Activated T-cell treated with anti-CD3 and anti-CD28 coated beads, Interleukin-2, amount 50 U/mL, for 1 hour (primary cell): ENCODE measurements around the gene MAPK4.
"Not testable (repeated sequence)": the region's sequence is repeated elsewhere in the genome, so short reads cannot be mapped to it uniquely, and the experiment has no call there.

ENCODE experiments used
- DNase-seq: peaks from one replicate; pipeline ENCODE4 v3.0.0-alpha.2; 2020

Gene MAPK4

GRCh38 chr18:50694147-50694546, 134.3 kb downstream of the MAPK4 start:
- no peak for DNase-seq

GRCh38 chr18:50695431-50696176, 135.7 kb downstream of the MAPK4 start:
- DNase-seq = no peak

GRCh38 chr18:50696436-50696835, 136.5 kb downstream of the MAPK4 start:
- no peak for DNase-seq

DNA sequence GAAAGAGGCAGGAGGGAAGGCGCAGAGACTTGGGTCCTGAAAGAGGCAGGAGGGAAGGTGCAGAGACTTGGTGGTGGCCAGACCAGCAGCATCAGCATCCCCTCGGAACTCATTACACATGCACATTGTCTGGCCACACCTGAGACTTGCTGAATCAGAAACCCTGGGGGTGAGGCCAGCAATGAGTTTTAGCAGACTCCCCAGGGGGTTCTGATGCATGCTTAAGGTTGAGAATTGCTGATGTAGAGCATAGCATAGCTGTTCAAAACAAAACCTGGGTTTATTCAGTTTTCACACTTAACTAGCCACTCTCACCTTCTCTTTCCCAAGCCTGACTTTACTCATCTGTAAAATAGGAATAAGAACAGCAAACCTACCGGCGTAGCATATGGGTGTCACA, 137.0 kb downstream of the MAPK4 start:
- no peak for DNase-seq

DNA sequence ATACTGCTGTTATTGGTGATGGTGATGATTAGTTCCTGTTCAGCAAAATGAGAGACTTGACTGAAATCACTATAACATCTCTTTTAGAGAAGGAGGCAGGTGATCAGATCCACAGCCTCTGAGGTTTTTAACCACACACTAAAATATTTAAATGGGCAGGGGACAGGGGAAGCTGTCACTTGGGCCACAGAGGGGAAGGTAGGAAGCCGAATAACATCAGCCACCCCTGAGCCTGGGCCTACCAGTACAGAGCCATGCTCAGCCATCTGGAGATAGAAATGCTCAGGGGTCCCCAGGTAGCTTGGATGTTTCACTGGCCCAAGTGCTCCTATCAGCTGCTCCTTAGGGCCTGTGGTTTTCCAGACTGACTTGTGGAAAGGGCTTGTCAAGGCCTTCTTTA, 137.6 kb downstream of the MAPK4 start:
- DNase-seq = no peak

- DNase-seq = no peak
These were observed 140.6 kb downstream of the MAPK4 start for GRCh38 chr18:50700245-50701165.

GRCh38 chr18:50704357-50704940, 144.6 kb downstream of the MAPK4 start:
- DNase-seq = no peak

- no peak for DNase-seq
These were observed 146.3 kb downstream of the MAPK4 start for GRCh38 chr18:50706199-50706598.

GRCh38 chr18:50706651-50707050, 146.8 kb downstream of the MAPK4 start:
- no peak for DNase-seq

GRCh38 chr18:50707297-50707696, 147.4 kb downstream of the MAPK4 start:
- DNase-seq = not testable (repeated sequence)

GRCh38 chr18:50707855-50708469, 148.1 kb downstream of the MAPK4 start:
- no peak for DNase-seq

DNA sequence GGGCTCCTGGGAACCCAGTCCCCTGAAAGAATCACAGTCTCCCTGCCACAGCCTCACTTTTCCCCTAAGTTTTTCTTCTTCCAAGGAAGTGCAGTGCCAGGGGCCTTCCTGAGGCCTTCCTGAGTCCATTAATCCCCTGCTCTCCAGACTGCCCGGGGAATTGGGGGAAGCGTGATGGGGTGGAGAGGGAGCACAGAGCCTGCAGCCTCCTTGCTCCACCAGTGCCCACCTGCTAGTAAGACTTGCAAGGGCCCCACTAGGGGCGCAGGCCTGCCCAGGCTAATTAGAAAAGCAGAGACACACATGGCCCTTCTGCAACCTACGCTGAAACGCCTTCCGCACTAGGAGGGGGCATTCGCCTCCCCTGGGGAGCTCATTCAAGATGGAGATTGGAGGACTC, 149.3 kb downstream of the MAPK4 start:
- no peak for DNase-seq

DNA sequence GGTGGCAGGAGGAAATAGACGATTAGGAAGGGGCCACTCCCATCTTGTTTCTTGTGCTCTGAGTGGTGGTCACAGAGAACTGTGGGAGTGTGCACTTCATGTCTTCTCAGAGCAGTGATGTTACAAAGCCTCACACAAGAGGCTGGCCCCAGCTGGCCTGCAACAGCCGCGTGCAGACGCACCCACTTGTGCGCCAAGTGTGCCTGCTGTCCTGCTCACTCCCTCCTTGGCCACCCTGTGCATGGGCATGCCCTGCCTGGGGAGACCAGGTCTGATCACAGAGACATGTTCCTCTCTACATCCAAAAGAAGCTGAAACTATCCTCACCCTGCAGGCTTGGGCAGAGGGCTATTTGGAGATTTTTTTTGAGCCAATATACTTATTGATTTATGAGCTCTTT, 151.5 kb downstream of the MAPK4 start:
- no peak for DNase-seq

DNA sequence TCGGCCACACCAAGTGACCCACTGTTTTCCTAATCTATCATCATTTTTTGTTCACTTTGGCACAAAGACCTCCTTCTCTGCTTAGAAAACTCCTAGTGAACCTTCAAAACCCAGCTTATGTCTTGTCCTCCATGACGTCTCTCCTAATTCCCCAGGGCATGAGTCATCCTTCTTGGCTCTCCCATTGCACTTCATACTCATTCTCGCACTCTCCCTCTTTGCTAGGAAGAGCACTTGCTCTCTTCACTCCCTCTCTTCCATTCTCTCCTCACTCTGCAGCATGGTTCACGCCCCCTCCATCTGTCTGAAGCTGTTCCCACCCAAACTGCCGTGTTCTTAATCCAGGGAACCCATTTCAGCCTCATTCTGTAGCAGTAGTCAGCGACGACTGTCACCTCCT, 156.0 kb downstream of the MAPK4 start:
- DNase-seq = no peak

- no peak for DNase-seq
These were observed 157.0 kb downstream of the MAPK4 start for GRCh38 chr18:50716902-50717301.

DNA sequence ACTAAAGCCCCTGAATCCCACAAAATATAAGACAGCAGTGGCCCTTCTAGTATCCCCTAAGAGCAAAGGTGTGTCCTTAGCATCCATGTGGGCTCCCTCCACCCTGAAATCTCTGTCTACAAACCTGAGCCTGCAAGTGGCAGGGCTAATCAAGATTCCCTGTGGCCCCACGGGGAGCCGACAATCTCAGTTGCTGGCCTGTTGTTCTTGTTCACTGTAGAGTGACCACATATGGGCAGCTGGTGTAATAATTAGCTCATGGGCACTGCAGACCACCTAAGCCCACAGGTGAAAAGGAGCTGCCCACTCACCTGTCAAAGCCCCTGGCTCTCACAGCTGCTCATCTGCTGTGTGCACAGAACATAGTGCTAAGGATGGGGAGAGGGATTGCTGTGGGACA, 157.7 kb downstream of the MAPK4 start:
- DNase-seq = no peak

DNA sequence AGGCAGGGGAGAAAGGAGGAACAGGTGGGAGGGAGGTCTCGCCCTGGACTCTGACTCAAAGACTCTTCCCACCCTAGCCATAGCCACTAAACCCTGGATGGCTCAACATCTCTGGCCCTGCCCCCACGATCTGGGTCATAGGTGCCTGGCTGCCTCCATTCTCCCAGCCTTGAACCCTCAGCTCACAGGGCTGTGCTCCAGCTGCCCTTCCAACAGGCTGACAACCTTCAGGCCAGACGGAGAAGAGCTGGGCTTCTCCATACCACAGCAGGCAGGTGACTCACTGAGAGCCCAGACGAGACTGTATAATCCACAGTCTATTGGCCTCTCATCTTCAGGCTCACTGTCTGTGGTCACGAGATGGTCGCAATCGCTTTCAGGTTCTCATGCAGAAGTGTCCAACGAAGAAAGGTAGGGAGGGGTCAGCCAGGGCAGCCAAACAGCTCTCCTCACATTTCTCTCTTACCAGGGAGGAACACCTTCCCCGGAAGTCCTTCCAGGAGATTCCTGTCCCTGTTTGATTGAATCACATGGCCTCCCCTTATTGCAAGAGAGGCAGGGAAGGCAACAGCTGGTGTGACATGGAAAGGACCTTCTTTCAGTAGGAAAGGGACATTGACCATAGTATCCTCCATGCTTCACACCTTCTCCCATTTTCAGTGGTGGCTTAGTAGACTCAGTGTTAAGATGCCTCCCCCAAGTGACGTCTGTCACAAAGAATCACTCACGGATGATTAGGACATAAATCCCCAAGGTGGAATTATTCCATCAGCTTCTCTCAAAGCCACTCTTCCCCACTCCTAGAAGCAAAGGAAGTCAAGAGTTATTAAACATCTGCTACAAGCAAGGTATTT, 159.8 kb downstream of the MAPK4 start:
- no peak for DNase-seq

GRCh38 chr18:50720325-50720674, 160.4 kb downstream of the MAPK4 start:
- no peak for DNase-seq

- no peak for DNase-seq
These were observed 161.1 kb downstream of the MAPK4 start for GRCh38 chr18:50721006-50721405.

DNA sequence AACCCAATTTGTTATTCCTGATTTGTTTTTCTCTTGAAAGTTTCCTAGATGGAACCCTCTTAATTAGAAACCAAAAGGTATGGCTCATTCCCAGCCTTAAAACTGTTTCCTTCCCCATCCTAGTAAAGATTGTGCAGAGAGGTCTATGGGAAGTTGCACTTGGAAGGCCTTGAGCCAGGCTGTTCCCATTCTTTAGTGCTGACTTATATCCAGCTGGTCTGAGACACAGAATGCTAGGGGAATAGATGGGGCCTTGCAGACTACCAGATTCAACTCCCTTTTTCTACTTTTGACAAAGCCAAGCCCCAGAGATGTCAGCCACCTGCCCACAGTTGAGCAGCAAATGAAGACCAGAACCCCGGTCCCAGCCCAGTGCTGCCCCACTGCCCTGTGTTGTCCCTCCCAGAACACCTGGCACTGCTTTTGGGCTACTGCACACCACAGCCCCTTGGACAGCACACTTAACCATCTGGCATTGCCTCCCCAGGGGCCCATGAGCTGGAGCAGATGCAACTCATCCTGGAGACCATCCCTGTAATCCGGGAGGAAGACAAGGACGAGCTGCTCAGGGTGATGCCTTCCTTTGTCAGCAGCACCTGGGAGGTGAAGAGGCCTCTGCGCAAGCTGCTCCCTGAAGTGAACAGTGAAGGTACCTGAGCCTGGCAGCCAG, 161.7 kb downstream of the MAPK4 start:
- no peak for DNase-seq

GRCh38 chr18:50722311-50722710, 162.4 kb downstream of the MAPK4 start:
- DNase-seq = no peak

DNA sequence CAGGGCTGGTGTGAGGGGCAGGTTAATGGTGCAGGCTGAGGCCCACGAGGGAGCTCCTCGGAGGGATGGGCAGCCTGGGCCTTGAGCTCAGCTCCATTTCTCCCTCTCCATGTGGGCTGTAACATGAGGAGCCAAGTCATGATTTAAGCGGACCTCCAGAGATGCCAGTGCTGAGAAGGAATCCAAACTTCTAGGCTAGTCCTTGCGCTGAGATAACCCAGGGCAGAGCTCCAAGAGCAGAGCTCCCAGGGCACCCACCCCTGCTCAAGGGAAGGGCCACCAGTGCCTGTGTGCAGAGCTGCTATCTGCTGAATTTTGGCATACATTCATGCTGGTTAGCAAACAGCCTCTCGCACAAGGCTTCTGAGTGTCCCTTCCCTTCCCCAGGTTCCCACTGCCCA, 164.9 kb downstream of the MAPK4 start:
- DNase-seq = no peak
